ENCODE results near the gene DNM3. TPM values are rescaled to one million over a fixed set of nuclear protein-coding genes. Genes with fewer than 3 reads are reported as not detected.

DNM3 gene
- total and polyA plus RNA-seq, 4 donors: 2.6 to 16.2 (median 5.1) TPM; not detected in 1

GRCh38 chr1:172149346-172149745 is 308.0 kb downstream of the DNM3 start:
- Histone ChIP-seq H3K27me3 (ENCODE audit: control insufficient read depth in 1 of 2, insufficient read depth in 2 of 2, low read length in 1 of 2) (no peaks in the 10 kb centered on the region), H3K4me3 (ENCODE audit: low read length in 2 of 2) (no peak overlapping the region), H3K9me3 (ENCODE audit: control insufficient read depth, low read length) (no peaks in the 10 kb centered on the region), H3K36me3 (ENCODE audit: control insufficient read depth in 1 of 2, insufficient read depth in 2 of 2, low read length in 1 of 2) (no peaks in the 10 kb centered on the region), H3K27ac (ENCODE audit: low read depth in 1 of 2, low read length in 2 of 2) (no peak overlapping the region), H3K4me1 (ENCODE audit: control insufficient read depth in 1 of 2, insufficient read depth in 2 of 2, low read length in 2 of 2) (no peaks in the 10 kb centered on the region)
- ATAC-seq (ENCODE audit: low FRiP score) (no peak), DNase-seq (no peak)
- intact Hi-C loops (cut with DNase I): loop anchor here (5.0 to 10.0 kb wide), 2 partner anchors 33 to 105 kb away; no protein-coding TSS in a partner anchor
- 94 to 95% methylated on average over 2 of the region's 2 CpGs for WGBS, 2 donors

- H3K27ac ChIP-seq (ENCODE audit: low read depth in 1 of 2, low read length in 2 of 2): no peak overlapping the region
- intact Hi-C loops (cut with DNase I): no loop called here
- H3K27me3 ChIP-seq (ENCODE audit: control insufficient read depth in 1 of 2, insufficient read depth in 2 of 2, low read length in 1 of 2): peaks cover 0 to 2% of the 10 kb centered on the region in 2 donors
- no peaks in the 10 kb centered on the region for H3K4me1 ChIP-seq (ENCODE audit: control insufficient read depth in 1 of 2, insufficient read depth in 2 of 2, low read length in 2 of 2)
- no peaks in the 10 kb centered on the region for H3K9me3 ChIP-seq (ENCODE audit: control insufficient read depth, low read length)
- DNase-seq (no peak), ATAC-seq (ENCODE audit: low FRiP score) (no peak)
- H3K4me3 ChIP-seq (ENCODE audit: low read length in 2 of 2): peak overlapping the region in 1 of 2 donors; percentile 18
- WGBS, 2 donors: 6 to 11% methylated on average over 2 of the region's 2 CpGs
- no peaks in the 10 kb centered on the region for H3K36me3 ChIP-seq (ENCODE audit: control insufficient read depth in 1 of 2, insufficient read depth in 2 of 2, low read length in 1 of 2)
Measured at GRCh38 chr1:172154551-172154950, 313.3 kb downstream of the DNM3 start.

- Histone ChIP-seq H3K9me3 (ENCODE audit: control insufficient read depth, low read length) (no peaks in the 10 kb centered on the region), H3K4me3 (ENCODE audit: low read length in 2 of 2) (no peak overlapping the region), H3K27ac (ENCODE audit: low read depth in 1 of 2, low read length in 2 of 2) (no peak overlapping the region), H3K36me3 (ENCODE audit: control insufficient read depth in 1 of 2, insufficient read depth in 2 of 2, low read length in 1 of 2) (no peaks in the 10 kb centered on the region), H3K27me3 (ENCODE audit: control insufficient read depth in 1 of 2, insufficient read depth in 2 of 2, low read length in 1 of 2) (peaks cover 0 to 2% of the 10 kb centered on the region in 2 donors), H3K4me1 (ENCODE audit: control insufficient read depth in 1 of 2, insufficient read depth in 2 of 2, low read length in 2 of 2) (no peaks in the 10 kb centered on the region)
- 72 to 76% methylated on average over 2 of the region's 2 CpGs for WGBS, 2 donors
- ATAC-seq (ENCODE audit: low FRiP score): no peak
- DNase-seq: no peak
- intact Hi-C loops (cut with DNase I): no loop called here
Measured at GRCh38 chr1:172155766-172156165, 314.5 kb downstream of the DNM3 start.

GRCh38 chr1:172162236-172162635 is 320.9 kb downstream of the DNM3 start:
- DNase-seq (no peak), ATAC-seq (ENCODE audit: low FRiP score) (no peak)
- Histone ChIP-seq H3K4me3 (ENCODE audit: low read length in 2 of 2) (no peak overlapping the region), H3K36me3 (ENCODE audit: control insufficient read depth in 1 of 2, insufficient read depth in 2 of 2, low read length in 1 of 2) (no peaks in the 10 kb centered on the region), H3K9me3 (ENCODE audit: control insufficient read depth, low read length) (no peaks in the 10 kb centered on the region), H3K27ac (ENCODE audit: low read depth in 1 of 2, low read length in 2 of 2) (no peak overlapping the region), H3K4me1 (ENCODE audit: control insufficient read depth in 1 of 2, insufficient read depth in 2 of 2, low read length in 2 of 2) (peaks cover 0 to 2% of the 10 kb centered on the region in 2 donors), H3K27me3 (ENCODE audit: control insufficient read depth in 1 of 2, insufficient read depth in 2 of 2, low read length in 1 of 2) (no peaks in the 10 kb centered on the region)
- intact Hi-C loops (cut with DNase I): no loop called here
- WGBS, 2 donors: 85 to 90% methylated on average over 2 of the region's 2 CpGs

- DNase-seq (no peak), ATAC-seq (ENCODE audit: low FRiP score) (no peak)
- no peaks in the 10 kb centered on the region for H3K36me3 ChIP-seq (ENCODE audit: control insufficient read depth in 1 of 2, insufficient read depth in 2 of 2, low read length in 1 of 2)
- WGBS, 2 donors: 65% methylated on average over 4 of the region's 4 CpGs
- H3K4me1 ChIP-seq (ENCODE audit: control insufficient read depth in 1 of 2, insufficient read depth in 2 of 2, low read length in 2 of 2): peaks cover 0 to 2% of the 10 kb centered on the region in 2 donors
- no peaks in the 10 kb centered on the region for H3K27me3 ChIP-seq (ENCODE audit: control insufficient read depth in 1 of 2, insufficient read depth in 2 of 2, low read length in 1 of 2)
- H3K9me3 ChIP-seq (ENCODE audit: control insufficient read depth, low read length): no peaks in the 10 kb centered on the region
- intact Hi-C loops (cut with DNase I): no loop called here
- H3K27ac ChIP-seq (ENCODE audit: low read depth in 1 of 2, low read length in 2 of 2): no peak overlapping the region
- H3K4me3 ChIP-seq (ENCODE audit: low read length in 2 of 2): no peak overlapping the region
Measured at GRCh38 chr1:172163498-172164215, 322.4 kb downstream of the DNM3 start.

GRCh38 chr1:172165403-172165802 is 324.1 kb downstream of the DNM3 start:
- H3K36me3 ChIP-seq (ENCODE audit: control insufficient read depth in 1 of 2, insufficient read depth in 2 of 2, low read length in 1 of 2): no peaks in the 10 kb centered on the region
- H3K27me3 ChIP-seq (ENCODE audit: control insufficient read depth in 1 of 2, insufficient read depth in 2 of 2, low read length in 1 of 2): no peaks in the 10 kb centered on the region
- DNase-seq (no peak), ATAC-seq (ENCODE audit: low FRiP score) (no peak)
- WGBS, 2 donors: 94 to 97% methylated on average over 2 of the region's 2 CpGs
- H3K9me3 ChIP-seq (ENCODE audit: control insufficient read depth, low read length): no peaks in the 10 kb centered on the region
- H3K27ac ChIP-seq (ENCODE audit: low read depth in 1 of 2, low read length in 2 of 2): no peak overlapping the region
- peaks cover 0 to 2% of the 10 kb centered on the region in 2 donors for H3K4me1 ChIP-seq (ENCODE audit: control insufficient read depth in 1 of 2, insufficient read depth in 2 of 2, low read length in 2 of 2)
- no peak overlapping the region for H3K4me3 ChIP-seq (ENCODE audit: low read length in 2 of 2)
- intact Hi-C loops (cut with DNase I): no loop called here

- no peak overlapping the region for H3K4me3 ChIP-seq (ENCODE audit: low read length in 2 of 2)
- ATAC-seq (ENCODE audit: low FRiP score) (no peak), DNase-seq (no peak)
- no peaks in the 10 kb centered on the region for H3K9me3 ChIP-seq (ENCODE audit: control insufficient read depth, low read length)
- H3K4me1 ChIP-seq (ENCODE audit: control insufficient read depth in 1 of 2, insufficient read depth in 2 of 2, low read length in 2 of 2): peaks cover 0 to 2% of the 10 kb centered on the region in 2 donors
- no peaks in the 10 kb centered on the region for H3K27me3 ChIP-seq (ENCODE audit: control insufficient read depth in 1 of 2, insufficient read depth in 2 of 2, low read length in 1 of 2)
- no peaks in the 10 kb centered on the region for H3K36me3 ChIP-seq (ENCODE audit: control insufficient read depth in 1 of 2, insufficient read depth in 2 of 2, low read length in 1 of 2)
- whole genome bisulfite sequencing, 2 donors: 60 to 71% methylated on average over 4 of the region's 4 CpGs
- intact Hi-C loops (cut with DNase I): no loop called here
- H3K27ac ChIP-seq (ENCODE audit: low read depth in 1 of 2, low read length in 2 of 2): no peak overlapping the region
Measured at GRCh38 chr1:172167796-172168596, 326.7 kb downstream of the DNM3 start.

GRCh38 chr1:172168597-172168872 is 327.2 kb downstream of the DNM3 start:
- intact Hi-C loops (cut with DNase I): no loop called here
- DNase-seq (no peak), ATAC-seq (ENCODE audit: low FRiP score) (no peak)
- 77 to 79% methylated on average over 2 of the region's 2 CpGs for WGBS, 2 donors
- H3K4me3 ChIP-seq (ENCODE audit: low read length in 2 of 2): no peak overlapping the region
- H3K27ac ChIP-seq (ENCODE audit: low read depth in 1 of 2, low read length in 2 of 2): no peak overlapping the region
- H3K36me3 ChIP-seq (ENCODE audit: control insufficient read depth in 1 of 2, insufficient read depth in 2 of 2, low read length in 1 of 2): no peaks in the 10 kb centered on the region
- H3K9me3 ChIP-seq (ENCODE audit: control insufficient read depth, low read length): no peaks in the 10 kb centered on the region
- H3K4me1 ChIP-seq (ENCODE audit: control insufficient read depth in 1 of 2, insufficient read depth in 2 of 2, low read length in 2 of 2): peaks cover 0 to 2% of the 10 kb centered on the region in 2 donors
- H3K27me3 ChIP-seq (ENCODE audit: control insufficient read depth in 1 of 2, insufficient read depth in 2 of 2, low read length in 1 of 2): no peaks in the 10 kb centered on the region

GRCh38 chr1:172169836-172170235 is 328.5 kb downstream of the DNM3 start:
- Histone ChIP-seq H3K27ac (ENCODE audit: low read depth in 1 of 2, low read length in 2 of 2) (no peak overlapping the region), H3K9me3 (ENCODE audit: control insufficient read depth, low read length) (no peaks in the 10 kb centered on the region), H3K27me3 (ENCODE audit: control insufficient read depth in 1 of 2, insufficient read depth in 2 of 2, low read length in 1 of 2) (no peaks in the 10 kb centered on the region), H3K4me3 (ENCODE audit: low read length in 2 of 2) (no peak overlapping the region), H3K4me1 (ENCODE audit: control insufficient read depth in 1 of 2, insufficient read depth in 2 of 2, low read length in 2 of 2) (no peaks in the 10 kb centered on the region), H3K36me3 (ENCODE audit: control insufficient read depth in 1 of 2, insufficient read depth in 2 of 2, low read length in 1 of 2) (no peaks in the 10 kb centered on the region)
- intact Hi-C loops (cut with DNase I): no loop called here
- ATAC-seq (ENCODE audit: low FRiP score) (no peak), DNase-seq (no peak)
